ENCODE results near the gene NEK1.

DNA sequence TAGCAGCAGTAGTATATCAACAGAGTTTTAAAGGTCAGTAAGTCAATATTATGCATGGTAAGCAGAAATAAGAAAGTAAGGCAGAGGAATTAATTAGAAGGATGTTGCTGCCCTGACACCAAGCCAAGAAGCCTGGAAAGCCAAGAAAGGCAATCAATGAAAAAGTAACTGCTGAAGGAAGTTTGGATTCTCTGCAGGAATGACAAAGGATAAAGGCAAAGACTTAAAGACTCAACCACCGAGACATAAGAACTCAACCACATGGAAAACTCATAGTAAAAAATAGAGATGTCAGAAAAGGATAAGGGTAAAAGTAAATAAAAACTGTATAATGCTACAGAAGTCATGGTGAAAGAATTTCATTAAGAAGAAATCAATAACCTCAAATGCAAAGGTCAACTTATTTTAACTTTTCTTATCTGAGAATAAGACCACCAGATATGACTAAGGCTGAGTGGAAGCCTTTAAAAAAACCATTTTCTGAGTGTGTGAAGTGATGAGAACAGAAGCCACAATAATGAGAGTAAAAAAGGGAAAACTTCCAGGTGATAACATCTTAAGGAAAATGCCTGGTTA, 55.2 kb downstream of the NEK1 start:
- TF ChIP-seq POLR2AphosphoS5 (IDR thresholded peaks at IDR 0.05; ENCODE audit: low read depth, low read length), result no peak
- TF ChIP-seq TAF1 (IDR thresholded peaks at IDR 0.05; ENCODE audit: low read depth, low read length), result no peak
- no peak for TF ChIP-seq POLR2A (IDR thresholded peaks at IDR 0.05; ENCODE audit: low read depth, low read length)

Measured in GM12891 (cell line).